PFSK-1 (cell line): ENCODE measurements around the gene TBXA2R.
A peak's percentile ranks its signal among the peaks of the same experiment; 100 is the strongest.

Source experiments
- FOXP2 ChIP-seq: optimal IDR thresholded peaks from 2 replicates; pipeline ENCODE3; 2011; ENCODE audit warnings: borderline replicate concordance, control low read depth, inconsistent platforms; ENCODE audit not compliant: insufficient read depth; ENCODE audit errors: extremely low read length, extremely low read depth
- POLR2AphosphoS5 ChIP-seq: IDR thresholded peaks from 2 replicates; pipeline ENCODE4 v1.6.1; 2012; ENCODE audit warnings: low read depth, mild to moderate bottlenecking, control low read depth, low read length, moderate library complexity
- SIN3A ChIP-seq: IDR thresholded peaks from 2 replicates; pipeline ENCODE4 v1.6.1; 2012; ENCODE audit warnings: mild to moderate bottlenecking, low read length, moderate library complexity, borderline replicate concordance; ENCODE audit not compliant: insufficient read depth
- TAF1 ChIP-seq: IDR thresholded peaks from 2 replicates; pipeline ENCODE4 v1.6.1; 2012; ENCODE audit warnings: low read length, control low read depth, borderline replicate concordance; ENCODE audit not compliant: insufficient read depth
- TF ChIP-seq, protein P1 (sequence below), 2 experiments: IDR thresholded peaks; 2 replicates each; pipeline versions ENCODE4 v1.6.1 to v1.8.0; 2011 to 2012; ENCODE audit warnings: low read depth in 2 of 2, low read length in 2 of 2, control low read depth in 1 of 2, inconsistent platforms in 1 of 2, mild to moderate bottlenecking in 1 of 2, moderate library complexity in 1 of 2; ENCODE audit not compliant: insufficient read depth in 1 of 2

Gene TBXA2R

DNA sequence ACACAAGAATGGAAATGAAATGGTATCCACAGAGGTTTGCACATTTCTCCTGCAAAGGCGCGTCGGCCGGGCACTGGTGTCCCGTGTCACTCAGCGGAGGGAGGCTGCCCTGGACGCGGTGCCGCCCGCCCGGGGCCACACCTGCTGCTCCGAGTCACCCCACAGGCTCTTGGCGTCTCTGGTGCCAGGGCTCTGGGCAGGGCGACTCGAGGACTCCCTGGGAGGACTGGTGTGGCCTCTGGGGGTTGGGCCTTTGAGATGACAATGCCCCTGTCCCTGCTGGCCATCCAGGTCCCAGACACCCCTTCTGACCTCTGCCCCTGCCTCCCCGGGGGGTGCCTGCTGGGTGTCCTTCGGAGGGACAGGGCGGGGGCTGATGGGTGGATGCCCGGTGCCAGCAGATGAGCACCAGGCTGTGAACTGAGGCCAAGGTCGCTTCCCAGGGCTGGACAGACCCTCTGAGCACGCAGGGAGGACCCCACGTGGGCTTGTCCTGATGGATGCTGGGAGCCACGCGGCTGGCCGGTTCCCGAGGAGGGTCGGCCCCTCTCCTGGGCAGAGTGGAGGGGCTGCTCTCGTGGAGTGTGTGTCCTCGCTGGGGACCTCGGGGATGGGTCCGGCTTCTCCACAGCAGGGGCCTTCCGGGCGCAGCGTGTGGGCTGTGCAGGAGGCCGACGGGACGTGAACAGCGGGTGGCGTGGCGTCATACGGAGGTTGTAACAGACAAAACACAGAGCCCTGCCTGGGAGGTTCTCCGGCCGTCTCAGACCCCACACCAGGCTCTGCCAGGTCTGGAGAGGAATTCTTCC lies 24.6 kb upstream of the TBXA2R start:
- TF ChIP-seq, protein P1, sequence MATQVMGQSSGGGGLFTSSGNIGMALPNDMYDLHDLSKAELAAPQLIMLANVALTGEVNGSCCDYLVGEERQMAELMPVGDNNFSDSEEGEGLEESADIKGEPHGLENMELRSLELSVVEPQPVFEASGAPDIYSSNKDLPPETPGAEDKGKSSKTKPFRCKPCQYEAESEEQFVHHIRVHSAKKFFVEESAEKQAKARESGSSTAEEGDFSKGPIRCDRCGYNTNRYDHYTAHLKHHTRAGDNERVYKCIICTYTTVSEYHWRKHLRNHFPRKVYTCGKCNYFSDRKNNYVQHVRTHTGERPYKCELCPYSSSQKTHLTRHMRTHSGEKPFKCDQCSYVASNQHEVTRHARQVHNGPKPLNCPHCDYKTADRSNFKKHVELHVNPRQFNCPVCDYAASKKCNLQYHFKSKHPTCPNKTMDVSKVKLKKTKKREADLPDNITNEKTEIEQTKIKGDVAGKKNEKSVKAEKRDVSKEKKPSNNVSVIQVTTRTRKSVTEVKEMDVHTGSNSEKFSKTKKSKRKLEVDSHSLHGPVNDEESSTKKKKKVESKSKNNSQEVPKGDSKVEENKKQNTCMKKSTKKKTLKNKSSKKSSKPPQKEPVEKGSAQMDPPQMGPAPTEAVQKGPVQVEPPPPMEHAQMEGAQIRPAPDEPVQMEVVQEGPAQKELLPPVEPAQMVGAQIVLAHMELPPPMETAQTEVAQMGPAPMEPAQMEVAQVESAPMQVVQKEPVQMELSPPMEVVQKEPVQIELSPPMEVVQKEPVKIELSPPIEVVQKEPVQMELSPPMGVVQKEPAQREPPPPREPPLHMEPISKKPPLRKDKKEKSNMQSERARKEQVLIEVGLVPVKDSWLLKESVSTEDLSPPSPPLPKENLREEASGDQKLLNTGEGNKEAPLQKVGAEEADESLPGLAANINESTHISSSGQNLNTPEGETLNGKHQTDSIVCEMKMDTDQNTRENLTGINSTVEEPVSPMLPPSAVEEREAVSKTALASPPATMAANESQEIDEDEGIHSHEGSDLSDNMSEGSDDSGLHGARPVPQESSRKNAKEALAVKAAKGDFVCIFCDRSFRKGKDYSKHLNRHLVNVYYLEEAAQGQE (IDR thresholded peaks at IDR 0.05; ENCODE audit: insufficient read depth in 1 of 2, low read depth in 2 of 2, low read length in 2 of 2) = no peak
- TF ChIP-seq SIN3A = no peak
- no peak for TF ChIP-seq TAF1
- no peak for TF ChIP-seq FOXP2
- TF ChIP-seq POLR2AphosphoS5 = no peak

- no peak for TF ChIP-seq SIN3A
- TF ChIP-seq TAF1 = no peak
- TF ChIP-seq, protein P1 (IDR thresholded peaks at IDR 0.05; ENCODE audit: insufficient read depth in 1 of 2, low read depth in 2 of 2, low read length in 2 of 2) = no peak
- TF ChIP-seq FOXP2 = no peak
- no peak for TF ChIP-seq POLR2AphosphoS5
Observed at GRCh38 chr19:3627351-3627723, 20.7 kb upstream of the TBXA2R start.

GRCh38 chr19:3626473-3627350 lies 20.0 kb upstream of the TBXA2R start, which contains the start of gene CACTIN:
CACTIN (minus strand) TSS chr19:3626790; CDS start chr19:3626762, 28 bp downstream.
- TF ChIP-seq, protein P1 (IDR thresholded peaks at IDR 0.05; ENCODE audit: insufficient read depth in 1 of 2, low read depth in 2 of 2, low read length in 2 of 2) = no peak
- peak; percentile 68 for TF ChIP-seq FOXP2
- TF ChIP-seq TAF1 = peak; percentile 68; the same call in 1 of the 2 replicates
- peak; percentile 80 for TF ChIP-seq POLR2AphosphoS5
- TF ChIP-seq SIN3A = peak; percentile 38; the same call in 1 of the 2 replicates

GRCh38 chr19:3625996-3626472 lies 19.4 kb upstream of the TBXA2R start:
- TF ChIP-seq POLR2AphosphoS5 = no peak
- TF ChIP-seq SIN3A = no peak
- TF ChIP-seq FOXP2 = no peak
- TF ChIP-seq TAF1 = no peak
- TF ChIP-seq, protein P1 (IDR thresholded peaks at IDR 0.05; ENCODE audit: insufficient read depth in 1 of 2, low read depth in 2 of 2, low read length in 2 of 2) = no peak
